ENCODE results near the gene ALOX12B.
"Not testable (repeated sequence)": the region's sequence is repeated elsewhere in the genome, so short reads cannot be mapped to it uniquely, and the experiment has no call there.

Gene ALOX12B

GRCh38 chr17:8071496-8071895 is 16.0 kb downstream of the ALOX12B start:
- H3K4me3 ChIP-seq (ENCODE audit: low read length) = no peak overlapping the region
- no peak for DNase-seq (ENCODE audit: low read depth, low spot score)

GRCh38 chr17:8069587-8069860 is 18.0 kb downstream of the ALOX12B start:
- DNase-seq (ENCODE audit: low read depth, low spot score) = no peak
- no peak overlapping the region for H3K4me3 ChIP-seq (ENCODE audit: low read length)

GRCh38 chr17:8068736-8069586 is 18.6 kb downstream of the ALOX12B start:
- no peak overlapping the region for H3K4me3 ChIP-seq (ENCODE audit: low read length)
- DNase-seq (ENCODE audit: low read depth, low spot score) = no peak

- no peak overlapping the region for H3K4me3 ChIP-seq (ENCODE audit: low read length)
Measured at GRCh38 chr17:8067806-8068205, 19.7 kb downstream of the ALOX12B start.

GRCh38 chr17:8066841-8067775 is 20.4 kb downstream of the ALOX12B start:
- DNase-seq (ENCODE audit: low read depth, low spot score) = no peak
- no peak overlapping the region for H3K4me3 ChIP-seq (ENCODE audit: low read length)

More at GRCh38 chr17:8067806-8068205, 19.7 kb downstream of the ALOX12B start:
- no peak for DNase-seq (ENCODE audit: low read depth, low spot score)

- H3K4me3 ChIP-seq (ENCODE audit: low read length) = no peak overlapping the region
- no peak for DNase-seq (ENCODE audit: low read depth, low spot score)
Measured at GRCh38 chr17:8064561-8065019, 22.9 kb downstream of the ALOX12B start.

- no peak for DNase-seq (ENCODE audit: low read depth, low spot score)
- no peak overlapping the region for H3K4me3 ChIP-seq (ENCODE audit: low read length)
Measured at GRCh38 chr17:8063761-8064534, 23.6 kb downstream of the ALOX12B start.

GRCh38 chr17:8062807-8063483 is 24.6 kb downstream of the ALOX12B start:
- no peak for DNase-seq (ENCODE audit: low read depth, low spot score)
- H3K4me3 ChIP-seq (ENCODE audit: low read length) = no peak overlapping the region

- no peak for DNase-seq (ENCODE audit: low read depth, low spot score)
- H3K4me3 ChIP-seq (ENCODE audit: low read length) = no peak overlapping the region
Measured at GRCh38 chr17:8062435-8062806, 25.1 kb downstream of the ALOX12B start.

- H3K4me3 ChIP-seq (ENCODE audit: low read length); DNase-seq (ENCODE audit: low read depth, low spot score): not testable (repeated sequence)
Measured at GRCh38 chr17:8061851-8062250, 25.7 kb downstream of the ALOX12B start.

GRCh38 chr17:8060274-8060673 is 27.2 kb downstream of the ALOX12B start:
- DNase-seq (ENCODE audit: low read depth, low spot score) = peak; percentile 65
- no peak overlapping the region for H3K4me3 ChIP-seq (ENCODE audit: low read length)

GRCh38 chr17:8059131-8059530 is 28.4 kb downstream of the ALOX12B start:
- no peak for DNase-seq (ENCODE audit: low read depth, low spot score)
- no peak overlapping the region for H3K4me3 ChIP-seq (ENCODE audit: low read length)

GRCh38 chr17:8057691-8058114 is 29.8 kb downstream of the ALOX12B start:
- H3K4me3 ChIP-seq (ENCODE audit: low read length) = no peak overlapping the region
- peak; percentile 75 for DNase-seq (ENCODE audit: low read depth, low spot score)

GRCh38 chr17:8056976-8057625 is 30.4 kb downstream of the ALOX12B start:
- DNase-seq (ENCODE audit: low read depth, low spot score) = no peak
- no peak overlapping the region for H3K4me3 ChIP-seq (ENCODE audit: low read length)

- H3K4me3 ChIP-seq (ENCODE audit: low read length) = no peak overlapping the region
- no peak for DNase-seq (ENCODE audit: low read depth, low spot score)
Measured at GRCh38 chr17:8056232-8056975, 31.1 kb downstream of the ALOX12B start.

GRCh38 chr17:8055851-8056231 is 31.7 kb downstream of the ALOX12B start:
- DNase-seq (ENCODE audit: low read depth, low spot score) = no peak

GRCh38 chr17:8053600-8053999 is 33.9 kb downstream of the ALOX12B start:
- DNase-seq (ENCODE audit: low read depth, low spot score) = no peak
- H3K4me3 ChIP-seq (ENCODE audit: low read length) = no peak overlapping the region

More at GRCh38 chr17:8055851-8056231, 31.7 kb downstream of the ALOX12B start:
- H3K4me3 ChIP-seq (ENCODE audit: low read length) = no peak overlapping the region
